Stimulated activated effector memory CD8-positive, alpha-beta T cell treated with anti-CD3 and anti-CD28 coated beads, Interleukin-12 subunit alpha, Interleukin-12 subunit beta, amount 100 ng/mL, for 72 hours (primary cell): Measurements from ENCODE around the gene ST7.

ENCODE experiments used
- ATAC-seq: fragments of 150-1000 bp; cut with Tn5 transposase; 2 replicates; pipeline ENCODE4 v1.10.0; 2021
- DNase-seq, 2 donors: peaks; one replicate each; pipeline ENCODE4 v3.0.0; 2021 to 2022; ENCODE audit warnings: low spot score in 2 of 2
- H3K27ac Mint-ChIP-seq: one replicate; pipeline ENCODE4 v1.8.0; 2022; ENCODE audit warnings: mild to moderate bottlenecking, mixed read lengths
- H3K36me3 Mint-ChIP-seq: one replicate; pipeline ENCODE4 v1.8.0; 2022; ENCODE audit warnings: mild to moderate bottlenecking, mixed read lengths
- H3K4me1 Mint-ChIP-seq: one replicate; pipeline ENCODE4 v1.8.0; 2022; ENCODE audit warnings: mixed read lengths
- H3K4me3 Mint-ChIP-seq: one replicate; pipeline ENCODE4 v1.8.0; 2022; ENCODE audit warnings: mild to moderate bottlenecking, mixed read lengths
- H3K9me3 Mint-ChIP-seq: one replicate; pipeline ENCODE4 v1.8.0; 2022; ENCODE audit warnings: mixed read lengths

ST7 gene

GRCh38 chr7:117178600-117178999, 225.3 kb downstream of the ST7 start:
- DNase-seq, result no peak
- H3K27ac Mint-ChIP-seq, result no peak overlapping the region
- H3K36me3 Mint-ChIP-seq, result no peaks in the 10 kb centered on the region
- no peak overlapping the region for H3K4me3 Mint-ChIP-seq
- no peak for ATAC-seq
- no peaks in the 10 kb centered on the region for H3K9me3 Mint-ChIP-seq
- no peaks in the 10 kb centered on the region for H3K4me1 Mint-ChIP-seq

DNA sequence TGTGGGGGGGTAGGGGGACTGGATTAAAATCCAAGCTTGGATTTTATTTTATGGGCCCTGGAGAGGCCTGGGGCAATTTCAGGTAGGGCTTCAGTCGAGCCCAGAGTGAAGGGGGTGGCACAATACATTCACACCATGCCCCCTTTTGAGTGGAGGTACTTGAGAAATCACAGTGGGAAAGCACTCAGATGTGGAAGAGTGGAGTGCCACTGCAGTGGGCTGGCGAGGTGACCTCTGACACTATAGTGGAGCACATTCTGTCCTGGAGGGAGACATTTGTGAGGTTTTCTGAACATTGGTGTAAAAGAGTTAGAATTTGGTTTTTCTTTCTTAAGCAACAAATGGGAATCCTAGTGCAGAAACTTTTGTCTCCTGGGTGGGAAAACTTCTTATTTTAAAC, 226.4 kb downstream of the ST7 start:
- Mint-ChIP-seq H3K9me3 (no peaks in the 10 kb centered on the region), H3K27ac (no peak overlapping the region), H3K36me3 (no peaks in the 10 kb centered on the region), H3K4me3 (no peak overlapping the region), H3K4me1 (no peaks in the 10 kb centered on the region)
- DNase-seq (no peak), ATAC-seq (no peak)

- Mint-ChIP-seq H3K4me1 (no peaks in the 10 kb centered on the region), H3K4me3 (no peak overlapping the region), H3K27ac (no peak overlapping the region), H3K9me3 (no peaks in the 10 kb centered on the region), H3K36me3 (no peaks in the 10 kb centered on the region)
- no peak for DNase-seq
- no peak for ATAC-seq
Observed at GRCh38 chr7:117183729-117184128, 230.4 kb downstream of the ST7 start.

- H3K4me1 Mint-ChIP-seq, result no peaks in the 10 kb centered on the region
- DNase-seq (no peak), ATAC-seq (no peak)
- no peak overlapping the region for H3K27ac Mint-ChIP-seq
- H3K36me3 Mint-ChIP-seq, result no peaks in the 10 kb centered on the region
- H3K4me3 Mint-ChIP-seq, result no peak overlapping the region
- no peaks in the 10 kb centered on the region for H3K9me3 Mint-ChIP-seq
Observed at GRCh38 chr7:117184367-117184766, 231.1 kb downstream of the ST7 start.

DNA sequence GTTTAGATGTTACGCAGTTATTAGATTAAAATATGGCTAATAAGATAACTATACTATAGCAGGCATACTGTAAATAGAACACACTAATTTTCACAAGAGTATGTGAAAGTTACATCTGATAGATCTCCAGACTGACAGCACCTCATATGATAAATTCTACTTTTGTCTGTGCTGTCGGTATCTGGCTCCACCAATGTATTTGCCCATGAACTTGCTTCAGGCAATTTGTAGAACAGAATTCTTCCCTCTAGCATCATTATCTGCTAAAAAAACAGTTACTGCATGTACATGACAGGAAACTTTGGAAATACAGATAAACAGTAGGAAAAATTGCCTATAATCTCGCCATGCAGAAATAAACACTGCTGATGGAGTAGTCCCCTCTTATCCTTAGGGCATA, 231.8 kb downstream of the ST7 start:
- H3K4me3 Mint-ChIP-seq, result no peak overlapping the region
- H3K9me3 Mint-ChIP-seq, result no peaks in the 10 kb centered on the region
- ATAC-seq (no peak), DNase-seq (no peak)
- H3K36me3 Mint-ChIP-seq, result no peaks in the 10 kb centered on the region
- H3K4me1 Mint-ChIP-seq, result no peaks in the 10 kb centered on the region
- H3K27ac Mint-ChIP-seq, result no peak overlapping the region

- no peaks in the 10 kb centered on the region for H3K9me3 Mint-ChIP-seq
- no peak overlapping the region for H3K4me3 Mint-ChIP-seq
- H3K4me1 Mint-ChIP-seq, result no peaks in the 10 kb centered on the region
- DNase-seq, result no peak
- H3K27ac Mint-ChIP-seq, result no peak overlapping the region
- no peak for ATAC-seq
- H3K36me3 Mint-ChIP-seq, result peaks cover 13% of the 10 kb centered on the region
Observed at GRCh38 chr7:117186218-117187010, 233.1 kb downstream of the ST7 start.

GRCh38 chr7:117188376-117188775, 235.1 kb downstream of the ST7 start:
- H3K27ac Mint-ChIP-seq, result no peak overlapping the region
- no peaks in the 10 kb centered on the region for H3K4me1 Mint-ChIP-seq
- DNase-seq, result no peak
- no peaks in the 10 kb centered on the region for H3K9me3 Mint-ChIP-seq
- ATAC-seq, result no peak
- peaks cover 17% of the 10 kb centered on the region for H3K36me3 Mint-ChIP-seq
- no peak overlapping the region for H3K4me3 Mint-ChIP-seq

DNA sequence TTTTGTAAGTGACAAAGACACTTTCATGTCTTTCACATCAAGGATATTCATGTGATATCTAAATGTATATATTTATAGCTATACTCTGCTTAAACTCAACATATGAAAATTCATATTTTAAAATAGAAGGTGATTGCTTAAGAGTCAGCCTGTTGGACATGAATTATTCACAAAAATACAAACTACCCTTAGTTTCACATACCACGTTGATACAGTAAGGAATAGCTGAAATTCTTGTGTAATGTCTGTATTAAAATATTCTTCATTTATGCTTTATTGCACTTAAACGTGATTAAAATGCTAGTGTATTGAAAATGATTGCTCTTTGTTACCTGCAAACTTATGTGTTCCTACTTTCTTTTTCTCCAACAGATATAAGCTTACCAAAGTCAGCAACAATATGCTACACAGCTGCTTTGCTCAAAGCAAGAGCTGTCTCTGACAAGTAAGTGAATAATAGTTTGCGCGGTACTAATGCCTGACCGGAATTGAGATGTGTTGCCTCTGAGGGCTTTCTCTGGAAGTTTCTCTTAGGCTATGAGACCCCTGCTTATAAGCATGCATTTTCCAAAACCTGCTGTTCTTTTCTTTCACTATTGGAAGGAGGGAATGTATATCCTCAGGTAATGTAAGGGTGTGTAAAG, 235.8 kb downstream of the ST7 start:
- DNase-seq, result no peak

DNA sequence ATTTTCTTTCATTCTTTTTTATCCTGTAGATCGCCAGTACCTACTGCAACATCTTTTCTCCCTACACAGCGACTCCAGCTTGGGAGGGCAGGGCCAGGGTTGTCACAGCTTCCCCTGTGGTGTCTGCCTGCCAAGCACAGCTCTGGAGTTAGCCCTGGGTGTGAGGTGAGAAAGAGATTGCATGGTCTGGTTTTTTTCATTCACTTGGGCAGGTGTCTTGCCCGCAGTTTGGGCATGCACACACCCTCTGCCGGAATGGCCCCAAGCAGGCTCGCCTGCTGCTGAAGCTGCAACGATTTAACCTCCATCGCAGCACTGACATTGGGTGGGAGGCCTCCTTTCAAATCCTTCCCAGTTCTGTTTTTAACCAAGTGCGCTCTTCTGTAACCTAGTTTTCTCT, 236.8 kb downstream of the ST7 start:
- Mint-ChIP-seq H3K4me3 (no peak overlapping the region), H3K4me1 (no peaks in the 10 kb centered on the region), H3K27ac (no peak overlapping the region), H3K9me3 (no peaks in the 10 kb centered on the region), H3K36me3 (peaks cover 17% of the 10 kb centered on the region)
- no peak for DNase-seq
- ATAC-seq, result no peak

More for the DNA sequence above, 235.8 kb downstream of the ST7 start:
- Mint-ChIP-seq H3K4me1 (no peaks in the 10 kb centered on the region), H3K4me3 (no peak overlapping the region), H3K36me3 (peaks cover 17% of the 10 kb centered on the region), H3K9me3 (no peaks in the 10 kb centered on the region), H3K27ac (no peak overlapping the region)
- ATAC-seq, result no peak

- peaks cover 17% of the 10 kb centered on the region for H3K36me3 Mint-ChIP-seq
- ATAC-seq (no peak), DNase-seq (no peak)
- H3K4me3 Mint-ChIP-seq, result no peak overlapping the region
- H3K9me3 Mint-ChIP-seq, result no peaks in the 10 kb centered on the region
- no peaks in the 10 kb centered on the region for H3K4me1 Mint-ChIP-seq
- no peak overlapping the region for H3K27ac Mint-ChIP-seq
Observed at GRCh38 chr7:117190746-117191435, 237.6 kb downstream of the ST7 start.

- DNase-seq, result no peak
- no peak overlapping the region for H3K27ac Mint-ChIP-seq
- H3K36me3 Mint-ChIP-seq, result peaks cover 17% of the 10 kb centered on the region
- H3K4me1 Mint-ChIP-seq, result no peaks in the 10 kb centered on the region
- no peak for ATAC-seq
- no peaks in the 10 kb centered on the region for H3K9me3 Mint-ChIP-seq
- no peak overlapping the region for H3K4me3 Mint-ChIP-seq
Observed at GRCh38 chr7:117192108-117192507, 238.8 kb downstream of the ST7 start.

GRCh38 chr7:117193564-117193963, 240.3 kb downstream of the ST7 start:
- Mint-ChIP-seq H3K4me1 (no peaks in the 10 kb centered on the region), H3K36me3 (peaks cover 17% of the 10 kb centered on the region), H3K4me3 (no peak overlapping the region), H3K9me3 (no peaks in the 10 kb centered on the region), H3K27ac (no peak overlapping the region)
- ATAC-seq, result no peak
- DNase-seq, result no peak

GRCh38 chr7:117194445-117194844, 241.1 kb downstream of the ST7 start:
- peaks cover 17% of the 10 kb centered on the region for H3K36me3 Mint-ChIP-seq
- no peak for DNase-seq
- no peaks in the 10 kb centered on the region for H3K9me3 Mint-ChIP-seq
- H3K27ac Mint-ChIP-seq, result no peak overlapping the region
- H3K4me1 Mint-ChIP-seq, result no peaks in the 10 kb centered on the region
- no peak overlapping the region for H3K4me3 Mint-ChIP-seq
- no peak for ATAC-seq

GRCh38 chr7:117195361-117196029, 242.2 kb downstream of the ST7 start:
- Mint-ChIP-seq H3K9me3 (no peaks in the 10 kb centered on the region), H3K27ac (no peak overlapping the region), H3K36me3 (peaks cover 13% of the 10 kb centered on the region), H3K4me1 (no peaks in the 10 kb centered on the region), H3K4me3 (no peak overlapping the region)
- ATAC-seq (no peak), DNase-seq (no peak)

GRCh38 chr7:117200132-117200531, 246.8 kb downstream of the ST7 start:
- no peak for DNase-seq
- Mint-ChIP-seq H3K4me1 (no peaks in the 10 kb centered on the region), H3K4me3 (no peak overlapping the region), H3K36me3 (no peaks in the 10 kb centered on the region), H3K9me3 (no peaks in the 10 kb centered on the region), H3K27ac (no peak overlapping the region)
- ATAC-seq, result no peak
